K562 (cell line): Measurements from ENCODE around the gene ACSF3. TPM values are rescaled to one million over a fixed set of nuclear protein-coding genes. Genes with fewer than 3 reads are reported as not detected.

Experiments used
- ARNT ChIP-seq, 2 experiments: fragments of 450-650 bp; IDR thresholded peaks; 2 replicates each; pipeline ENCODE4 v1.6.1; 2016; ENCODE audit warnings: mild to moderate bottlenecking in 1 of 2
- ESRRB ChIP-seq: fragments of 250-450 bp; sonication (Bioruptor Pico); IDR thresholded peaks from 2 replicates; pipeline ENCODE4 v1.5.0; 2020; ENCODE audit warnings: mild to moderate bottlenecking, moderate library complexity, borderline replicate concordance
- FOXK2 ChIP-seq, 2 experiments: fragments of 450-650 bp; IDR thresholded peaks in 1 of 2; conservative IDR thresholded peaks in 1 of 2; 2 replicates each; pipeline ENCODE4 v1.6.1; 2016; ENCODE audit warnings: low read depth in 2 of 2, mild to moderate bottlenecking in 1 of 2
- KLF6 ChIP-seq: fragments of 250-450 bp; sonication (Bioruptor Pico); IDR thresholded peaks from 2 replicates; pipeline ENCODE4 v1.4.0; 2020; ENCODE audit warnings: mild to moderate bottlenecking, moderate library complexity, borderline replicate concordance
- NCOA1 ChIP-seq: fragments of 450-650 bp; IDR thresholded peaks from 2 replicates; pipeline ENCODE4 v1.6.1; 2016; ENCODE audit warnings: low read depth
- NR1H2 ChIP-seq: sonication (generic); formaldehyde crosslinking; IDR thresholded peaks from 2 replicates; pipeline ENCODE4 v1.4.0; 2020; ENCODE audit warnings: mild to moderate bottlenecking, missing genetic modification reagents
- RBBP5 ChIP-seq: fragments of 200-600 bp; sonication (generic); IDR thresholded peaks from 2 replicates; pipeline ENCODE4 v1.6.1; 2012; ENCODE audit warnings: borderline replicate concordance, mild to moderate bottlenecking, low read length, control low read depth, inconsistent platforms; ENCODE audit not compliant: insufficient read depth, poor library complexity, severe bottlenecking
- RNF2 ChIP-seq: sonication (generic); IDR thresholded peaks from 2 replicates; pipeline ENCODE4 v1.6.1; 2016
- SMARCB1 ChIP-seq: IDR thresholded peaks from 2 replicates; pipeline ENCODE4 v1.6.1; 2011; ENCODE audit warnings: improper control_type of control experiment, low read depth; ENCODE audit not compliant: insufficient read length
- TBL1XR1 ChIP-seq, 2 experiments: IDR thresholded peaks; 2 replicates each; pipeline ENCODE4 v1.6.1; 2012; ENCODE audit warnings: improper control_type of control experiment in 2 of 2, low read length in 2 of 2, mild to moderate bottlenecking in 1 of 2
- ZNF24 ChIP-seq: fragments of 450-650 bp; IDR thresholded peaks from 2 replicates; pipeline ENCODE4 v1.6.1; 2016
- polyA plus RNA-seq, 8 experiments: library from polyadenylated mRNA; depleted of rRNA in 4 of 8; stranded (reverse) in 5 of 8; unstranded in 3 of 8; fragments of >200 nt; fragmentation: Nextera tagmentation in 2 of 8; fragmentation: Illumina TruSeq in 1 of 8; extraction: Ambion mirVana in 2 of 8; extraction: Trizol in 1 of 8; gene quantifications; 2 replicates each; pipeline versions ENCODE4 v1.2.1 to v1.2.3, GENCODE V29; 2011 to 2014; ENCODE audit warnings: inconsistent platforms in 1 of 8, missing spikeins in 1 of 8
- total RNA-seq, 7 experiments: library from RNA; depleted of rRNA in 6 of 7; stranded (reverse); fragments of >200 nt in 6 of 7; fragmentation: Illumina TruSeq in 2 of 7; extraction: Trizol in 2 of 7; gene quantifications; 2 replicates each; pipeline versions ENCODE4 v1.2.1 to v1.2.3, GENCODE V29; 2011 to 2021; ENCODE audit warnings: low replicate concordance in 1 of 7
- TF ChIP-seq, protein P1 (sequence below): fragments of 450-650 bp; conservative IDR thresholded peaks from 2 replicates; pipeline ENCODE4 v1.6.1; 2016; ENCODE audit warnings: missing genetic modification characterization, low read depth, mild to moderate bottlenecking, control low read depth, missing compliant biosample characterization
- TF ChIP-seq, protein P2 (sequence below), 2 experiments: fragments of 450-650 bp in 1 of 2; IDR thresholded peaks; 2 replicates each; pipeline ENCODE4 v1.6.1; 2011 to 2017; ENCODE audit warnings: low read depth in 2 of 2, antibody characterized with exemption in 1 of 2, borderline replicate concordance in 1 of 2, low read length in 1 of 2, mild to moderate bottlenecking in 1 of 2, mixed read lengths in 1 of 2; ENCODE audit not compliant: control insufficient read depth in 1 of 2
- TF ChIP-seq, protein P3 (sequence below): fragments of 450-650 bp; formaldehyde crosslinking; IDR thresholded peaks from 2 replicates; pipeline ENCODE4 v1.4.0; 2020; ENCODE audit warnings: mild to moderate bottlenecking, moderate library complexity
- TF ChIP-seq, protein P4 (sequence below): fragments of 450-650 bp; IDR thresholded peaks from 2 replicates; pipeline ENCODE4 v1.6.1; 2016
- TF ChIP-seq, protein P5 (sequence below): sonication (generic); formaldehyde crosslinking; IDR thresholded peaks from 2 replicates; pipeline ENCODE4 v1.8.1; 2023; ENCODE audit warnings: mild to moderate bottlenecking, missing genetic modification reagents

The ACSF3 gene
- total and polyA plus RNA-seq, 9 of the 15 experiments (the other 6 are each of a cell fraction or from before 2014, with no cell fraction given): 0.77 to 32.8 (median 14.7) TPM

DNA sequence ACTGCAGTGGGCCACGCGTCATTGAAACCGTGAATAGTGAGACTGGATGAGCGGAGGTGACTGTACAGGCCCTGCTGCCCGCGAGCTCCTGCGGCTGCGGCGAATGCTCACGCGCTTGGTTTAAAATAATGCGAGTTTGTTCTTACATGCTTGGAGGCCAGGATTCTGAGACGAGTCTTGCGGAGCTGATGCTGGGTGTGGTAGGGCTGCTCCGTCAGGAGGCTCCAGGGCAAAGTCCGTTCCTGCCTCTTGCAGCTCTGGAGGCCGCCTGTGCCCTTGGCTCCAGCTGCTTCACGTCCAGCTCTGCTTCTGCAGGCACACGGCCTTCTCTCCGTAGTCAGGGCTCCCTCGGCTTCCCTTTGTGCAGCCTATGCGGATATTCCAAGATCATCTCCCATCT lies 9.5 kb downstream of the ACSF3 start (continued):
- TF ChIP-seq, protein P1, sequence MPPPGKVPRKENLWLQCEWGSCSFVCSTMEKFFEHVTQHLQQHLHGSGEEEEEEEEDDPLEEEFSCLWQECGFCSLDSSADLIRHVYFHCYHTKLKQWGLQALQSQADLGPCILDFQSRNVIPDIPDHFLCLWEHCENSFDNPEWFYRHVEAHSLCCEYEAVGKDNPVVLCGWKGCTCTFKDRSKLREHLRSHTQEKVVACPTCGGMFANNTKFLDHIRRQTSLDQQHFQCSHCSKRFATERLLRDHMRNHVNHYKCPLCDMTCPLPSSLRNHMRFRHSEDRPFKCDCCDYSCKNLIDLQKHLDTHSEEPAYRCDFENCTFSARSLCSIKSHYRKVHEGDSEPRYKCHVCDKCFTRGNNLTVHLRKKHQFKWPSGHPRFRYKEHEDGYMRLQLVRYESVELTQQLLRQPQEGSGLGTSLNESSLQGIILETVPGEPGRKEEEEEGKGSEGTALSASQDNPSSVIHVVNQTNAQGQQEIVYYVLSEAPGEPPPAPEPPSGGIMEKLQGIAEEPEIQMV (tag): no peak
- no peak for TF ChIP-seq ZNF24
- no peak for TF ChIP-seq SMARCB1
- TF ChIP-seq, protein P2, sequence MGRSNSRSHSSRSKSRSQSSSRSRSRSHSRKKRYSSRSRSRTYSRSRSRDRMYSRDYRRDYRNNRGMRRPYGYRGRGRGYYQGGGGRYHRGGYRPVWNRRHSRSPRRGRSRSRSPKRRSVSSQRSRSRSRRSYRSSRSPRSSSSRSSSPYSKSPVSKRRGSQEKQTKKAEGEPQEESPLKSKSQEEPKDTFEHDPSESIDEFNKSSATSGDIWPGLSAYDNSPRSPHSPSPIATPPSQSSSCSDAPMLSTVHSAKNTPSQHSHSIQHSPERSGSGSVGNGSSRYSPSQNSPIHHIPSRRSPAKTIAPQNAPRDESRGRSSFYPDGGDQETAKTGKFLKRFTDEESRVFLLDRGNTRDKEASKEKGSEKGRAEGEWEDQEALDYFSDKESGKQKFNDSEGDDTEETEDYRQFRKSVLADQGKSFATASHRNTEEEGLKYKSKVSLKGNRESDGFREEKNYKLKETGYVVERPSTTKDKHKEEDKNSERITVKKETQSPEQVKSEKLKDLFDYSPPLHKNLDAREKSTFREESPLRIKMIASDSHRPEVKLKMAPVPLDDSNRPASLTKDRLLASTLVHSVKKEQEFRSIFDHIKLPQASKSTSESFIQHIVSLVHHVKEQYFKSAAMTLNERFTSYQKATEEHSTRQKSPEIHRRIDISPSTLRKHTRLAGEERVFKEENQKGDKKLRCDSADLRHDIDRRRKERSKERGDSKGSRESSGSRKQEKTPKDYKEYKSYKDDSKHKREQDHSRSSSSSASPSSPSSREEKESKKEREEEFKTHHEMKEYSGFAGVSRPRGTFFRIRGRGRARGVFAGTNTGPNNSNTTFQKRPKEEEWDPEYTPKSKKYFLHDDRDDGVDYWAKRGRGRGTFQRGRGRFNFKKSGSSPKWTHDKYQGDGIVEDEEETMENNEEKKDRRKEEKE (IDR thresholded peaks at IDR 0.05; ENCODE audit: borderline replicate concordance in 1 of 2, control insufficient read depth in 1 of 2, low read depth in 2 of 2, low read length in 1 of 2): no peak
- TF ChIP-seq, protein P3, sequence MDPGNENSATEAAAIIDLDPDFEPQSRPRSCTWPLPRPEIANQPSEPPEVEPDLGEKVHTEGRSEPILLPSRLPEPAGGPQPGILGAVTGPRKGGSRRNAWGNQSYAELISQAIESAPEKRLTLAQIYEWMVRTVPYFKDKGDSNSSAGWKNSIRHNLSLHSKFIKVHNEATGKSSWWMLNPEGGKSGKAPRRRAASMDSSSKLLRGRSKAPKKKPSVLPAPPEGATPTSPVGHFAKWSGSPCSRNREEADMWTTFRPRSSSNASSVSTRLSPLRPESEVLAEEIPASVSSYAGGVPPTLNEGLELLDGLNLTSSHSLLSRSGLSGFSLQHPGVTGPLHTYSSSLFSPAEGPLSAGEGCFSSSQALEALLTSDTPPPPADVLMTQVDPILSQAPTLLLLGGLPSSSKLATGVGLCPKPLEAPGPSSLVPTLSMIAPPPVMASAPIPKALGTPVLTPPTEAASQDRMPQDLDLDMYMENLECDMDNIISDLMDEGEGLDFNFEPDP (CRISPR knock-in tag): no peak
- TF ChIP-seq RNF2: no peak
- TF ChIP-seq NCOA1: no peak
- no peak for TF ChIP-seq KLF6
- no peak for TF ChIP-seq ESRRB
- TF ChIP-seq TBL1XR1 (IDR thresholded peaks at IDR 0.05; ENCODE audit: low read length in 2 of 2): no peak
- no peak for TF ChIP-seq RBBP5
- TF ChIP-seq, protein P4, sequence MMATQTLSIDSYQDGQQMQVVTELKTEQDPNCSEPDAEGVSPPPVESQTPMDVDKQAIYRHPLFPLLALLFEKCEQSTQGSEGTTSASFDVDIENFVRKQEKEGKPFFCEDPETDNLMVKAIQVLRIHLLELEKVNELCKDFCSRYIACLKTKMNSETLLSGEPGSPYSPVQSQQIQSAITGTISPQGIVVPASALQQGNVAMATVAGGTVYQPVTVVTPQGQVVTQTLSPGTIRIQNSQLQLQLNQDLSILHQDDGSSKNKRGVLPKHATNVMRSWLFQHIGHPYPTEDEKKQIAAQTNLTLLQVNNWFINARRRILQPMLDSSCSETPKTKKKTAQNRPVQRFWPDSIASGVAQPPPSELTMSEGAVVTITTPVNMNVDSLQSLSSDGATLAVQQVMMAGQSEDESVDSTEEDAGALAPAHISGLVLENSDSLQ: no peak
- TF ChIP-seq NR1H2: no peak
- no peak for TF ChIP-seq ARNT (IDR thresholded peaks at IDR 0.05)
- TF ChIP-seq, protein P5, sequence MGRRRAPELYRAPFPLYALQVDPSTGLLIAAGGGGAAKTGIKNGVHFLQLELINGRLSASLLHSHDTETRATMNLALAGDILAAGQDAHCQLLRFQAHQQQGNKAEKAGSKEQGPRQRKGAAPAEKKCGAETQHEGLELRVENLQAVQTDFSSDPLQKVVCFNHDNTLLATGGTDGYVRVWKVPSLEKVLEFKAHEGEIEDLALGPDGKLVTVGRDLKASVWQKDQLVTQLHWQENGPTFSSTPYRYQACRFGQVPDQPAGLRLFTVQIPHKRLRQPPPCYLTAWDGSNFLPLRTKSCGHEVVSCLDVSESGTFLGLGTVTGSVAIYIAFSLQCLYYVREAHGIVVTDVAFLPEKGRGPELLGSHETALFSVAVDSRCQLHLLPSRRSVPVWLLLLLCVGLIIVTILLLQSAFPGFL (CRISPR knock-in tag): no peak
- TF ChIP-seq FOXK2 (conservative IDR thresholded peaks at IDR 0.05 in 1 of 2, IDR thresholded peaks at IDR 0.05 in 1 of 2; ENCODE audit: low read depth in 2 of 2): no peak
